HEK293 (cell line): Measurements from ENCODE around the gene EXT2.

Source experiments
- CTCF ChIA-PET: fragments of 350-600 bp; formaldehyde crosslinking; extraction: SDS; loops from one replicate; lab custom pipeline; 2021; ENCODE audit warnings: antibody characterized with exemption; lab: Yijun Ruan, JAX
- POLR2A ChIA-PET: fragments of 300-600 bp; formaldehyde crosslinking; extraction: SDS; loops from one replicate; lab custom pipeline; 2020; ENCODE audit warnings: antibody characterized with exemption, inconsistent platforms; lab: Yijun Ruan, JAX
- H3K27ac ChIP-seq: fragments of 200-500 bp; sonication (Bioruptor generic); 2 replicates; pipeline ENCODE4 v1.5.1; 2014; ENCODE audit warnings: low read depth, low read length, control low read depth, inconsistent platforms; ENCODE audit errors: extremely low read depth
- H3K36me3 ChIP-seq, 2 experiments: fragments of 200-500 bp in 1 of 2; sonication (Bioruptor generic) in 1 of 2; 1 replicate in 1 of 2; 2 replicates in 1 of 2; pipeline ENCODE4 v1.5.1; 2014 to 2017; ENCODE audit warnings: inconsistent platforms in 2 of 2, low read length in 2 of 2; ENCODE audit not compliant: control insufficient read depth in 2 of 2, insufficient read depth in 1 of 2
- H3K4me1 ChIP-seq: fragments of 200-500 bp; sonication (Bioruptor generic); 2 replicates; pipeline ENCODE4 v1.5.1; 2014; ENCODE audit warnings: mild to moderate bottlenecking, low read length, inconsistent platforms; ENCODE audit not compliant: control insufficient read depth, insufficient read depth
- H3K4me3 ChIP-seq: 2 replicates; pipeline ENCODE4 v1.5.1; 2011; ENCODE audit warnings: low read depth, mild to moderate bottlenecking, control low read depth, low read length, moderate library complexity
- H3K9me3 ChIP-seq: fragments of 200-500 bp; sonication (Bioruptor generic); 2 replicates; pipeline ENCODE4 v1.5.1; 2014; ENCODE audit warnings: low read depth, low read length, inconsistent platforms; ENCODE audit not compliant: control insufficient read depth, insufficient read depth
- AEBP2 ChIP-seq: fragments of 450-650 bp; formaldehyde crosslinking; IDR thresholded peaks from 2 replicates; pipeline ENCODE4 v1.5.1; 2016; ENCODE audit warnings: missing biosample characterization, missing genetic modification characterization, borderline replicate concordance
- ELK4 ChIP-seq: IDR thresholded peaks from 2 replicates; pipeline ENCODE4 v1.6.1; 2011; ENCODE audit warnings: mild to moderate bottlenecking, low read depth, low read length, borderline replicate concordance
- FEZF1 ChIP-seq: fragments of 450-650 bp; formaldehyde crosslinking; IDR thresholded peaks from 2 replicates; pipeline ENCODE4 v1.5.1; 2016; ENCODE audit warnings: missing biosample characterization, missing genetic modification characterization
- MYNN ChIP-seq: fragments of 450-650 bp; formaldehyde crosslinking; IDR thresholded peaks from 2 replicates; pipeline ENCODE4 v1.5.1; 2016; ENCODE audit warnings: missing biosample characterization, missing genetic modification characterization, borderline replicate concordance
- PRDM6 ChIP-seq: fragments of 450-650 bp; formaldehyde crosslinking; IDR thresholded peaks from 2 replicates; pipeline ENCODE4 v1.5.1; 2017; ENCODE audit warnings: missing biosample characterization, missing genetic modification characterization
- SP2 ChIP-seq: fragments of 450-650 bp; formaldehyde crosslinking; IDR thresholded peaks from 2 replicates; pipeline ENCODE4 v1.5.1; 2016; ENCODE audit warnings: missing biosample characterization, missing genetic modification characterization
- TSHZ1 ChIP-seq: fragments of 450-650 bp; formaldehyde crosslinking; IDR thresholded peaks from 2 replicates; pipeline ENCODE4 v1.5.1; 2016; ENCODE audit warnings: missing biosample characterization, missing genetic modification characterization, borderline replicate concordance
- WT1 ChIP-seq: fragments of 450-650 bp; formaldehyde crosslinking; IDR thresholded peaks from 2 replicates; pipeline ENCODE4 v1.5.1; 2016; ENCODE audit warnings: missing biosample characterization, missing genetic modification characterization
- ZFP37 ChIP-seq: fragments of 450-650 bp; formaldehyde crosslinking; IDR thresholded peaks from 2 replicates; pipeline ENCODE4 v1.5.1; 2016; ENCODE audit warnings: missing biosample characterization, missing genetic modification characterization
- ZNF114 ChIP-seq: fragments of 450-650 bp; formaldehyde crosslinking; IDR thresholded peaks from 2 replicates; pipeline ENCODE4 v1.5.0; 2017; ENCODE audit warnings: missing biosample characterization, missing genetic modification characterization
- ZNF280C ChIP-seq: fragments of 450-650 bp; formaldehyde crosslinking; IDR thresholded peaks from 2 replicates; pipeline ENCODE4 v1.5.1; 2016; ENCODE audit warnings: missing biosample characterization, missing genetic modification characterization
- ZNF302 ChIP-seq: fragments of 450-650 bp; formaldehyde crosslinking; IDR thresholded peaks from 2 replicates; pipeline ENCODE4 v1.5.1; 2016; ENCODE audit warnings: missing biosample characterization, missing genetic modification characterization, low read depth
- ZNF350 ChIP-seq: fragments of 450-650 bp; formaldehyde crosslinking; IDR thresholded peaks from 2 replicates; pipeline ENCODE4 v1.5.0; 2017; ENCODE audit warnings: missing biosample characterization, mild to moderate bottlenecking, missing genetic modification characterization
- ZNF366 ChIP-seq: fragments of 450-650 bp; formaldehyde crosslinking; conservative IDR thresholded peaks from 2 replicates; pipeline ENCODE4 v1.5.1; 2016; ENCODE audit warnings: missing biosample characterization, missing genetic modification characterization
- ZNF37A ChIP-seq: fragments of 450-650 bp; IDR thresholded peaks from 2 replicates; pipeline ENCODE4 v1.5.1; 2018; ENCODE audit warnings: missing biosample characterization, missing genetic modification characterization
- ZNF394 ChIP-seq: fragments of 450-650 bp; formaldehyde crosslinking; IDR thresholded peaks from 2 replicates; pipeline ENCODE4 v1.5.1; 2016; ENCODE audit warnings: missing biosample characterization, missing genetic modification characterization, mild to moderate bottlenecking, moderate library complexity, borderline replicate concordance
- ZNF561 ChIP-seq: fragments of 450-650 bp; IDR thresholded peaks from 2 replicates; pipeline ENCODE4 v1.5.1; 2018; ENCODE audit warnings: missing biosample characterization, missing genetic modification characterization, borderline replicate concordance
- ZNF692 ChIP-seq: fragments of 450-650 bp; formaldehyde crosslinking; IDR thresholded peaks from 2 replicates; pipeline ENCODE4 v1.5.1; 2016; ENCODE audit warnings: missing biosample characterization, missing genetic modification characterization
- ZNF747 ChIP-seq: fragments of 450-650 bp; formaldehyde crosslinking; IDR thresholded peaks from 2 replicates; pipeline ENCODE4 v1.5.1; 2016; ENCODE audit warnings: missing biosample characterization, missing genetic modification characterization
- ZNF768 ChIP-seq: fragments of 450-650 bp; formaldehyde crosslinking; IDR thresholded peaks from 2 replicates; pipeline ENCODE4 v1.5.1; 2018; ENCODE audit warnings: missing biosample characterization, mild to moderate bottlenecking, missing genetic modification characterization
- ZSCAN4 ChIP-seq: fragments of 450-650 bp; formaldehyde crosslinking; IDR thresholded peaks from 2 replicates; pipeline ENCODE4 v1.5.1; 2017; ENCODE audit warnings: missing biosample characterization, missing genetic modification characterization

Gene EXT2

GRCh38 chr11:44177905-44178304 is 82.4 kb downstream of the EXT2 start (continued):
- TF ChIP-seq TSHZ1 (tag by site-specific recombination) = no peak
- no peak for TF ChIP-seq MYNN (tag by site-specific recombination)
- TF ChIP-seq ZNF280C (tag by site-specific recombination) = no peak
- no peak for TF ChIP-seq ZNF350 (tag by site-specific recombination)
- TF ChIP-seq ZFP37 (tag by site-specific recombination) = no peak
- no peak for TF ChIP-seq AEBP2
- no peak for TF ChIP-seq ZNF747 (tag by site-specific recombination)
- no peak for TF ChIP-seq ZSCAN4

- no peaks in the 10 kb centered on the region for H3K4me1 ChIP-seq
- H3K4me3 ChIP-seq = no peak overlapping the region
- POLR2A ChIA-PET = no interaction called here
- no peaks in the 10 kb centered on the region for H3K9me3 ChIP-seq
- CTCF ChIA-PET = interaction anchor here (0.6 to 1.3 kb wide), 10 partner anchors 15 to 719 kb away, joined by 3 to 5 read pairs (median 3); no protein-coding TSS in a partner anchor
- H3K27ac ChIP-seq = no peak overlapping the region
- H3K36me3 ChIP-seq = no peaks in the 10 kb centered on the region; a peak in 1 of 3 replicates
- 0 out of 2 replicates have a peak, but pooled peaks have one; percentile 18 for TF ChIP-seq PRDM6 (tag by site-specific recombination)
- no peak for TF ChIP-seq SP2 (tag by site-specific recombination)
- TF ChIP-seq FEZF1 (tag by site-specific recombination) = no peak
- TF ChIP-seq ZNF302 (tag by site-specific recombination) = no peak
- TF ChIP-seq ZNF366 (tag by site-specific recombination) = no peak
- no peak for TF ChIP-seq ZNF114
- TF ChIP-seq ZNF747 (tag by site-specific recombination) = no peak
- TF ChIP-seq ZNF37A (tag by site-specific recombination) = no peak
- TF ChIP-seq ZNF768 (tag by site-specific recombination) = no peak
- no peak for TF ChIP-seq ZNF394 (tag by site-specific recombination)
- no peak for TF ChIP-seq ZNF692
- no peak for TF ChIP-seq WT1 (tag by site-specific recombination)
- peak; percentile 35; the same call in 1 of the 2 replicates for TF ChIP-seq ZNF561 (tag by site-specific recombination)
- no peak for TF ChIP-seq ELK4
Measured at GRCh38 chr11:44178381-44178780, 82.9 kb downstream of the EXT2 start.
